ENCODE data around the gene KRI1.

Gene KRI1

GRCh38 chr19:10517760-10518443 lies 47.9 kb downstream of the KRI1 start:
- peak; percentile 61 for DNase-seq

GRCh38 chr19:10517361-10517759 lies 48.5 kb downstream of the KRI1 start, which contains the start of gene S1PR5:
S1PR5 (minus strand) TSS chr19:10517447; CDS start chr19:10515011, 2,436 bp downstream.
- DNase-seq, result no peak

DNA sequence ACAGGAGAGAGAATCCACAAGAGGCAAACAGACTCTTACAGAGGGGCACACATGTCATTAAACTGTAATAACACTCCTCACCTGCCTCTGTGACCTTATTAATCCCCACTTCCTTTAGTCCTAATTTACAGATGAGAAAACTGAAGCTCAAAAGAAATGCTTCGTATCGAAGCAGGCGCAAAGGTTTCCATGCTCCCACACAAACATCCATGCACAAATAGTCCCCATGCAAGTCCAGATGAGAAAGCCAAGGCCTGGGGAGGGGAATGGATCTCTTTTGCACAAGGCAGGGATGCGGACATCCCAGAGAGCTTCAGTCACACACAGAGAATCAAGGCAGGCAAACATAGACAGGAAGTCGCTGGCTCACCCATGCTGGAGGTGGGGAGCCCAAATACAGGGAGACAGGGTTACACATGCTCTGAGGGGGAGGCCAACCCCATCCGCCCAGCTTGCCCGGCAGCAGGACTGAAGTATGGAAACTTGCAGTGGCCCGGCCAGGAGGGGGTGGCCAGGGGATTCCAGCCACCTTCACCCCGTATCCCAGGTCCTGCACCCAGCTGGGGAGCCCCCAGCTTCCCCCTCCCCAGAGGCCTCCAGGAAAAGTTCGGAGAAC lies 49.0 kb downstream of the KRI1 start:
- DNase-seq, result peak; percentile 20

- DNase-seq, result no peak
Measured at GRCh38 chr19:10516064-10516385, 49.8 kb downstream of the KRI1 start.

GRCh38 chr19:10514211-10515145 lies 51.3 kb downstream of the KRI1 start:
- DNase-seq, result peak; percentile 72

DNA sequence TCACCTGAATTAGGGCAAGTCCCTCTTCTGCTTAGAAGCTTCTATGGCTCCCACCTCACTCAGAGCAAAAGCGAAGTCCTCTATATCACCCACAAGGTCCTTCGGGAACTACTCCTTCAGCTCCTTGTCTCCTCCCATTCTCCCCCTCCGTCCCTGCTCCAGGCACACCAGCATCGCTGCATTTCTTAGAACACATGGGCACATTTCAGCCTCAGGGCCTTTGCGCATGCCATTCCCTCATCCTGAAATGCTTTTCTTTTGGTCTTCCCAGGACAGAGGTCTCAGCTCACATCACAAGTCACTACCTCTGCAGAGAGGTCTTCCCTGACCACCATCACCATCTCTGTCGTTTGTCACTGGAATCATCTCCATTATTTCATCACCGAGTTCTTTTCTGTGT lies 52.6 kb downstream of the KRI1 start:
- no peak for DNase-seq

- DNase-seq, result peak; percentile 63
Measured at GRCh38 chr19:10510301-10510802, 55.5 kb downstream of the KRI1 start.

- no peak for DNase-seq
Measured at GRCh38 chr19:10508707-10509106, 57.1 kb downstream of the KRI1 start.

- DNase-seq, result no peak
Measured at GRCh38 chr19:10508036-10508435, 57.8 kb downstream of the KRI1 start.

GRCh38 chr19:10505583-10506229 lies 60.1 kb downstream of the KRI1 start:
- peak; percentile 36 for DNase-seq

Measured in right kidney (tissue), 1 donor.